Cortex of kidney (tissue), 1 donor: ENCODE results near the gene IGFALS.

ENCODE experiments used
- DNase-seq: peaks from one replicate; lab custom pipeline; 2025; lab: John Stamatoyannopoulos, UW

Gene IGFALS

GRCh38 chr16:1743376-1744337, 49.8 kb downstream of the IGFALS start:
- no peak for DNase-seq

- no peak for DNase-seq
These were observed 51.8 kb downstream of the IGFALS start for GRCh38 chr16:1741553-1742165.

DNA sequence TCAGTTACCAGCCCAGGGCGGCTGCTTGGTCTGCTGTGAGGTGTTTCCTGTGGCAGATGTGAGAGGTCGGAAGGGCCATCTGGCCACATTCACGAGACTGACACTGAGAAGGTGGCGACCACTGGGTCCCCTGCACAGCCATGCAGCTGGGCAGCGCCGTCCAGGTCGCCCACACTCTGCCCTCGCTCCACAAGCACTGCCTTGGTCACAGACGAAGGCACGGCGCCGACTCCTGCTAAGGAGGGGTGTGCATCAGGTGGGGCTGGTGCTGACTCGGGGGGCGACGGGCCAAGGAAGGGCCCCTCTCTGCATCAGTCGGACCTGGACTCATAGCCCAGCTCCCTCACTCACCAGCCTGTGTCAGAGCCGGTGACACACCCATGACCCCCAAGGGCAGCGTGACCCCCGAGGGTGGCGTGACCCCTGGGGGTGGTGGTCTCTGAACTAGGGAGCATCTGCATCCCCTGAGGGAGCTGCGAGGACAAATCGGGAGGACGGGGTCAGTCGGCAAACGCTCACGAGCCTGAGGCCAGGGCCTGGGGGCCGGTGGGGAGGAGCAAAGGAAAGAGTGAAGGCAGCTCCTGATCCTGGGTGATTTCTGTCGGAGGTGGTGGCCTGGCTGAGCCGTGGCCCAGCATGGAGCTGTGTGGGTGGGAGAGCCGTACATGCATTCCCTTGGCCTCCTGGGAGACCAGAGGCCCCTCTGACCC, 52.6 kb downstream of the IGFALS start:
- DNase-seq: no peak
